Heart left ventricle (tissue), 16 donors: ENCODE measurements around the gene PKN1. TPM values are rescaled to one million over a fixed set of nuclear protein-coding genes. Genes with fewer than 3 reads are reported as not detected.

Source experiments
- ATAC-seq, 4 donors: fragments of 200-7000 bp; cut with Tn5 transposase; one replicate each; pipeline ENCODE4 v1.9.1; 2020 to 2022; ENCODE audit warnings: moderate library complexity in 4 of 4, mild to moderate bottlenecking in 3 of 4, moderate number of reproducible peaks in 1 of 4
- DNase-seq, 5 donors: peaks; one replicate each; pipeline ENCODE4 v3.0.0-alpha.2; 2020
- H3K27ac ChIP-seq, 12 donors: fragments of 200-600 bp; sonication (generic) in 4 of 12; one replicate each; pipeline versions ENCODE4 v1.5.0 to v1.8.0; 2016 to 2022; ENCODE audit warnings: mild to moderate bottlenecking in 2 of 12
- H3K27me3 ChIP-seq, 9 donors: fragments of 200-600 bp; sonication (generic) in 2 of 9; one replicate each; pipeline versions ENCODE4 v1.5.1 to v1.8.0; 2016 to 2022; ENCODE audit warnings: mild to moderate bottlenecking in 3 of 9
- H3K36me3 ChIP-seq, 9 donors: fragments of 200-600 bp; sonication (generic) in 2 of 9; one replicate each; pipeline versions ENCODE4 v1.5.0 to v1.8.0; 2018 to 2022; ENCODE audit warnings: mild to moderate bottlenecking in 2 of 9
- H3K4me1 ChIP-seq, 12 donors: fragments of 200-600 bp; sonication (generic) in 4 of 12; one replicate each; pipeline versions ENCODE4 v1.5.0 to v1.8.0; 2016 to 2022; ENCODE audit warnings: mild to moderate bottlenecking in 3 of 12
- H3K4me3 ChIP-seq, 12 donors: fragments of 200-600 bp; sonication (generic) in 4 of 12; one replicate each; pipeline versions ENCODE4 v1.5.0 to v1.8.0; 2017 to 2022; ENCODE audit warnings: mild to moderate bottlenecking in 9 of 12, moderate library complexity in 4 of 12
- H3K9me3 ChIP-seq, 12 donors: fragments of 200-600 bp; sonication (generic) in 4 of 12; one replicate each; pipeline versions ENCODE4 v1.5.0 to v1.8.0; 2016 to 2022; ENCODE audit warnings: mild to moderate bottlenecking in 1 of 12
- POLR2A ChIP-seq, 2 donors: fragments of 450-650 bp; IDR thresholded peaks; one replicate each; pipeline ENCODE4 v1.6.1; 2017; ENCODE audit warnings: antibody characterized with exemption in 2 of 2, mild to moderate bottlenecking in 2 of 2, moderate library complexity in 2 of 2
- WGBS, 4 donors: extraction: QIAGEN DNeasy Blood & Tissue Kit in 2 of 4; methylation state at CpG; one replicate each; pipeline versions ENCODE4 v1.1.5 to v1.1.7; 2013 to 2018; 5-methylcytosine and 5-hydroxymethylcytosine counted together
- intact Hi-C, 10 donors: fragments of 100-400 bp; cut with DNase I; formaldehyde crosslinking; loops; one replicate each; pipeline versions ENCODE4 v1.11.1 to v1.14.2; 2022
- polyA plus RNA-seq, 2 donors: library from polyadenylated mRNA; stranded (reverse); fragments of 200-250 nt; gene quantifications; one replicate each; pipeline ENCODE4 v1.2.3, GENCODE V29; 2013
- total RNA-seq, 9 donors: library from RNA; depleted of rRNA in 2 of 9; stranded (reverse); fragments of >200 nt in 2 of 9; fragmentation: NEBNext Ultra II Directional in 3 of 9; extraction: Animal tissue kit (Norgen Biotek cat#: 25700) in 3 of 9; gene quantifications; one replicate each; pipeline versions ENCODE4 v1.1.0 to v1.2.4, GENCODE V29; 2016 to 2023
- TF ChIP-seq, protein P1 (sequence below), 12 donors: fragments of 200-600 bp; sonication (generic) in 4 of 12; IDR thresholded peaks; one replicate each; pipeline versions ENCODE4 v1.5.0 to v1.8.0; 2018 to 2022; ENCODE audit warnings: antibody characterized with exemption in 12 of 12, mild to moderate bottlenecking in 5 of 12
- donor health status: ischemic (EF 13 %, LVEDD 7.1; RV severe dilation, severe dysfunction).
- donor health status: healthy with polysubstance abuse.
- donor health status: DM: no; HTN: yes; CAD: no.
- donor health status: DM: no; HTN: no; CAD: no.
- donor health status: ischemic (EF 25% LVEDD 6.9; RV normal size, moderate dysfunction).
- donor health status: ischemic (EF 25% LVEDD 5.7; RV mildly dilated, moderate dysfunction).
- donor health status: healthy.
- donor health status: DM: yes; HTN: yes; CAD: no.
- donor health status: ischemic (EF 35%, LVEDD 5.7; RV mildly dilated, moderate dysfunction).
- donor health status: nonischemic (EF 11% LVEDD 7.7; RV severe dilation, severe dysfunction).
- donor health status: DM: yes; HTN: yes; CAD: no.
- donor health status: PGD.
- donor health status: ischemic (EF 29% LVEDD 5.4; RV normal size, mild dysfunction).
- donor health status: nonischemic (EF 23%, LVEDD 6.1; RV moderate dilation, normal function).

The PKN1 gene
- total and polyA plus RNA-seq, 11 donors = 109 to 206 (median 131) TPM

- peak within 1 kb of the TSS in 11 of 12 donors; percentile 56 to 88 (median 75) for H3K27ac ChIP-seq
- no peaks in the 10 kb centered on the region for H3K9me3 ChIP-seq
- intact Hi-C loops = loop anchor here in 2 of 10 donors (2.0 to 10.0 kb wide), 2 partner anchors 21 to 361 kb away; partner anchors contain the start of gene ASF1B (in 1 of the 2)
- peaks cover 5 to 33% (median 22%) of the 10 kb centered on the region in 12 donors for H3K4me1 ChIP-seq
- TF ChIP-seq, protein P1, sequence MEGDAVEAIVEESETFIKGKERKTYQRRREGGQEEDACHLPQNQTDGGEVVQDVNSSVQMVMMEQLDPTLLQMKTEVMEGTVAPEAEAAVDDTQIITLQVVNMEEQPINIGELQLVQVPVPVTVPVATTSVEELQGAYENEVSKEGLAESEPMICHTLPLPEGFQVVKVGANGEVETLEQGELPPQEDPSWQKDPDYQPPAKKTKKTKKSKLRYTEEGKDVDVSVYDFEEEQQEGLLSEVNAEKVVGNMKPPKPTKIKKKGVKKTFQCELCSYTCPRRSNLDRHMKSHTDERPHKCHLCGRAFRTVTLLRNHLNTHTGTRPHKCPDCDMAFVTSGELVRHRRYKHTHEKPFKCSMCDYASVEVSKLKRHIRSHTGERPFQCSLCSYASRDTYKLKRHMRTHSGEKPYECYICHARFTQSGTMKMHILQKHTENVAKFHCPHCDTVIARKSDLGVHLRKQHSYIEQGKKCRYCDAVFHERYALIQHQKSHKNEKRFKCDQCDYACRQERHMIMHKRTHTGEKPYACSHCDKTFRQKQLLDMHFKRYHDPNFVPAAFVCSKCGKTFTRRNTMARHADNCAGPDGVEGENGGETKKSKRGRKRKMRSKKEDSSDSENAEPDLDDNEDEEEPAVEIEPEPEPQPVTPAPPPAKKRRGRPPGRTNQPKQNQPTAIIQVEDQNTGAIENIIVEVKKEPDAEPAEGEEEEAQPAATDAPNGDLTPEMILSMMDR (IDR thresholded peaks at IDR 0.05) = no peak
- peak in 1 of 2 donors; percentile 53 for TF ChIP-seq POLR2A (IDR thresholded peaks at IDR 0.05)
- WGBS, 4 donors = 2 to 12% (median 4%) methylated on average over 21 to 71 of the region's 71 CpGs
- DNase-seq (peak; percentile 97 to 98 (median 98)), ATAC-seq (peak; percentile 97 to 99 (median 98))
- peaks cover 0 to 14% (median 10%) of the 10 kb centered on the region in 9 donors for H3K36me3 ChIP-seq
- peak within 1 kb of the TSS; percentile 64 to 96 (median 91) for H3K4me3 ChIP-seq
- no peaks in the 10 kb centered on the region for H3K27me3 ChIP-seq
These were observed 63.1 kb downstream of the PKN1 start, which contains the start of gene GIPC1 for GRCh38 chr19:14496029-14496833. TSS of gene GIPC1 (minus strand) at chr19:14496127. CDS start at chr19:14482976, 13,151 bp downstream.

GRCh38 chr19:14496834-14497227 is 63.7 kb downstream of the PKN1 start:
- Histone ChIP-seq H3K4me1 (peaks cover 5 to 33% (median 22%) of the 10 kb centered on the region in 12 donors), H3K27me3 (no peaks in the 10 kb centered on the region), H3K9me3 (no peaks in the 10 kb centered on the region), H3K27ac (peak overlapping the region in 11 of 12 donors; percentile 7 to 88 (median 60)), H3K4me3 (peak overlapping the region in 10 of 12 donors; percentile 80 to 94 (median 91)), H3K36me3 (peaks cover 0 to 8% (median 4%) of the 10 kb centered on the region in 9 donors)
- no peak for ATAC-seq
- no peak for DNase-seq
- intact Hi-C loops = loop anchor here in 2 of 10 donors (2.0 to 10.0 kb wide), 2 partner anchors 20 to 362 kb away; partner anchors contain the start of gene ASF1B (in 1 of the 2)
- TF ChIP-seq, protein P1 (IDR thresholded peaks at IDR 0.05) = no peak
- TF ChIP-seq POLR2A (IDR thresholded peaks at IDR 0.05) = no peak
- WGBS, 4 donors = 33 to 42% (median 34%) methylated on average over 7 of the region's 7 CpGs

- intact Hi-C loops = loop anchor here in 2 of 10 donors (2.0 to 10.0 kb wide), 2 partner anchors 19 to 363 kb away; partner anchors contain the start of gene ASF1B (in 1 of the 2)
- 41 to 54% (median 47%) methylated on average over 4 to 6 of the region's 6 CpGs for whole genome bisulfite sequencing, 4 donors
These were observed 64.3 kb downstream of the PKN1 start for GRCh38 chr19:14497228-14497921.

More at GRCh38 chr19:14497228-14497921, 64.3 kb downstream of the PKN1 start:
- peaks cover 5 to 33% (median 22%) of the 10 kb centered on the region in 12 donors for H3K4me1 ChIP-seq
- ATAC-seq (no peak), DNase-seq (no peak)
- TF ChIP-seq, protein P1 (IDR thresholded peaks at IDR 0.05) = no peak
- TF ChIP-seq POLR2A (IDR thresholded peaks at IDR 0.05) = peak in 1 of 2 donors; percentile 13
- H3K27ac ChIP-seq = peak overlapping the region in 10 of 12 donors; percentile 7 to 88 (median 58)
- H3K4me3 ChIP-seq = no peak overlapping the region
- no peaks in the 10 kb centered on the region for H3K9me3 ChIP-seq
- peaks cover 0 to 6% (median 0%) of the 10 kb centered on the region in 9 donors for H3K36me3 ChIP-seq
- no peaks in the 10 kb centered on the region for H3K27me3 ChIP-seq
